Vagina (tissue), 2 donors: Measurements from ENCODE around the gene GLCCI1.

ENCODE experiments used
- POLR2A ChIP-seq, 2 donors: fragments of 450-650 bp; IDR thresholded peaks; one replicate each; pipeline ENCODE4 v1.6.1; 2017; ENCODE audit warnings: antibody characterized with exemption in 2 of 2, mild to moderate bottlenecking in 2 of 2, moderate library complexity in 2 of 2
- POLR2AphosphoS5 ChIP-seq, 2 donors: sonication (generic); formaldehyde crosslinking; IDR thresholded peaks; one replicate each; pipeline ENCODE4 v1.9.0; 2017; ENCODE audit warnings: antibody characterized with exemption in 2 of 2, mild to moderate bottlenecking in 2 of 2, low read depth in 1 of 2; ENCODE audit not compliant: insufficient read depth in 1 of 2
- TF ChIP-seq, protein P1 (sequence below), 3 experiments: fragments of 450-650 bp in 2 of 3; fragments of 200-600 bp in 1 of 3; sonication (generic) in 1 of 3; IDR thresholded peaks; one replicate each; pipeline ENCODE4 v1.5.1; 2017 to 2019; ENCODE audit warnings: antibody characterized with exemption in 3 of 3, mild to moderate bottlenecking in 2 of 3, moderate library complexity in 2 of 3

- TF ChIP-seq, protein P1, sequence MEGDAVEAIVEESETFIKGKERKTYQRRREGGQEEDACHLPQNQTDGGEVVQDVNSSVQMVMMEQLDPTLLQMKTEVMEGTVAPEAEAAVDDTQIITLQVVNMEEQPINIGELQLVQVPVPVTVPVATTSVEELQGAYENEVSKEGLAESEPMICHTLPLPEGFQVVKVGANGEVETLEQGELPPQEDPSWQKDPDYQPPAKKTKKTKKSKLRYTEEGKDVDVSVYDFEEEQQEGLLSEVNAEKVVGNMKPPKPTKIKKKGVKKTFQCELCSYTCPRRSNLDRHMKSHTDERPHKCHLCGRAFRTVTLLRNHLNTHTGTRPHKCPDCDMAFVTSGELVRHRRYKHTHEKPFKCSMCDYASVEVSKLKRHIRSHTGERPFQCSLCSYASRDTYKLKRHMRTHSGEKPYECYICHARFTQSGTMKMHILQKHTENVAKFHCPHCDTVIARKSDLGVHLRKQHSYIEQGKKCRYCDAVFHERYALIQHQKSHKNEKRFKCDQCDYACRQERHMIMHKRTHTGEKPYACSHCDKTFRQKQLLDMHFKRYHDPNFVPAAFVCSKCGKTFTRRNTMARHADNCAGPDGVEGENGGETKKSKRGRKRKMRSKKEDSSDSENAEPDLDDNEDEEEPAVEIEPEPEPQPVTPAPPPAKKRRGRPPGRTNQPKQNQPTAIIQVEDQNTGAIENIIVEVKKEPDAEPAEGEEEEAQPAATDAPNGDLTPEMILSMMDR (IDR thresholded peaks at IDR 0.05): no peak
- no peak for TF ChIP-seq POLR2A (IDR thresholded peaks at IDR 0.05)
- no peak for TF ChIP-seq POLR2AphosphoS5 (IDR thresholded peaks at IDR 0.05; ENCODE audit: insufficient read depth in 1 of 2, low read depth in 1 of 2)
Measured at GRCh38 chr7:8117195-8117594, 148.6 kb downstream of the GLCCI1 start.
